NCI-H128 (cell line): Measurements from ENCODE around the gene RTN1.
"Not testable (repeated sequence)": the region's sequence is repeated elsewhere in the genome, so short reads cannot be mapped to it uniquely, and the experiment has no call there.

ENCODE experiments used
- DNase-seq: peaks from one replicate; lab custom pipeline; 2025; ENCODE audit not compliant: unreplicated experiment; lab: John Stamatoyannopoulos, UW

RTN1 gene

GRCh38 chr14:59705866-59706265 lies 164.7 kb downstream of the RTN1 start:
- no peak for DNase-seq

DNA sequence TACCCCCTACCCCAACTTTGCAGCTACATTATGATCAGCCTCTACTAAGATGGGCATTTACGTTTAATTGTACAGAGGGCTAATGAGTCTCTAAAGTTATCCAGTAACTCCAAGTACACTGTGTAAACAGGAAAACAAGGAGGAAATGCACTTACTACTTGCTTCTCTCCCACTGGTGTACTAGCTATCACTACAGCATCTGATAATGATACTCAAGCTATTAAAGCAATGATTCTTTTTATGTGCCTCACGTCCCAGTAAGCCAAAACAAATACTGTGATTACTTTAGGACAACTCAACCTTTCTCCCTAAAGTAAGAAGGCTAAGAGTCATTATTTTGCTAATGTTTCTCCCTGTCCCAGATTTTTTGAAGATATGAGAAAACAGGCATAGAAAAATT lies 165.3 kb downstream of the RTN1 start:
- no peak for DNase-seq

- DNase-seq = no peak
These were observed 166.4 kb downstream of the RTN1 start for GRCh38 chr14:59704054-59704645.

- no peak for DNase-seq
These were observed 171.1 kb downstream of the RTN1 start for GRCh38 chr14:59699442-59699841.

GRCh38 chr14:59698793-59699192 lies 171.8 kb downstream of the RTN1 start:
- no peak for DNase-seq

GRCh38 chr14:59695198-59695597 lies 175.4 kb downstream of the RTN1 start:
- DNase-seq = no peak

DNA sequence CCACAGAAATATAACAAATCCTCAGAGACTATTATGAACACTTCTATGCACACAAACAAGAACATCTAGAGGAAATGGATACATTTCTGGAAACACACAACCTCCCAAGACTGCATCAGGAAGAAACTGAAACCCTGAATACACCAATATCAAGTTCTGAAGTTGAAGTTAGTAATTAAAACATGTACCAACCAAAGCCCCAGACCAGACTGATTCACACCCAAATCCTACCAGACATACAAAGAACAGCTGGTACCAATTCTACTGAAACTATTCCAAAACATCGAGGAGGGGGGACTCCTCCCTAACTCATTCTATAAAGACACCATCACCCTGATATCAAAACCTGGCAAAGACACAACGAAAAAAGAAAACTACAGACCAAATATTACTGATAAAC lies 179.3 kb downstream of the RTN1 start:
- DNase-seq = no peak

DNA sequence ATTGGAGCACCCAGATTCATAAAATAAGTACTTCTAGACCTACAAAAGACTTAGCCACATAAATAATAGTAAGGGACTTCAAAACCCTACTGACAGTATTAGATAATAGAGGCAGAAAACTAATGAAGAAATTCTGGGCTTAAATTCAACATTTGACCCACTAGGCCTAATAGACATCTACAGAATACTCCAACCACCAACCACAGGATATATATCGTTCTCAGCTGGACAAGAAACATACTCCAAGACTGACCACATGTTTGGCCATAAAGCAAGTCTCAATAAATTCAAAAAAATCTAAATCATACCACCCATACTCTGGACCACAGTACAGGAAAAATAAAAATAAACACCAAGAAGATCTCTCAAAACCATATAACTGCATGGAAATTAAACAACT lies 180.2 kb downstream of the RTN1 start:
- no peak for DNase-seq

DNA sequence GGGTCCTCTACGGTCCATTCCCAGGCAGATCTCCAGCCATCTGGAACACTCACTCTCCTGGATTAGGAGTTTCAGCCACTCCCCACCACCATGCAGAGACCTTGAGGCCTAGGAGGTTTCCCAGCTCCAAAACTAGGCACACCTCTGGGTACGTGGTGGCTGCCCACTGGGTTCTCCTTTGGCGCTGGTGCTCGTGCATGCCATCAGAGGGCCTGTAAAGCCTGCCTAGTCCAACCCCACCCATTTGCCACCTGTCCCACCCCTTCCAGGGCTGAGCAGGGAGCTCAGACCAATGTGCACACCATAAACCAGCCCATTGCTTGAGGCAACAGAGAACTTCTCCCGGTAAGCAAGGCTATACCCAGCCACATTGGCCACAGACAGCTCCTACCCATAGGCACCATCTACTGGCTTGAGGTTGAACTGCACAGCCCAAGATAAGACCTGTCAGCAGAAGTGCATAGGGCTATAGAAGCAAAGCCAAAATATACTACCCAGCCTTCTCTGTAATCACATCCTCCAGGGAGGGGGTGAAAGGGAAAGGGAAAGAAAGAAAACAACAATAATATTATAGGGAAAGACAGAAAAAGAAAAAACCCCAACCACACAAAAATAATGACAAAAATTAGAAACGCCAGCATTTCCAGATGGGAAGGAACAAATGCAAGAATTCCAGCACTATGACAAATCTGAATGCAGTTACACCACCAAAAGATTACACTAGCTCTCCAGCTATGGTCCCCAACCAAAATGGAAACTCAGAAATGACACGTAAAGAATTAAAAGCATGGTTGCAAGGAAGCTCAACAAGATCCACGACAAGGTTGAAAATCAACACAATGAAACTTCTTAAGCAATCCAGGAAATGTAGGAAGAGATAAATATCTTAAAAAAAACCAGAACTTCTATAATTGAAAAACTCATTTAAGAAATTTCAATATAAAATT lies 182.1 kb downstream of the RTN1 start:
- DNase-seq = no peak

DNA sequence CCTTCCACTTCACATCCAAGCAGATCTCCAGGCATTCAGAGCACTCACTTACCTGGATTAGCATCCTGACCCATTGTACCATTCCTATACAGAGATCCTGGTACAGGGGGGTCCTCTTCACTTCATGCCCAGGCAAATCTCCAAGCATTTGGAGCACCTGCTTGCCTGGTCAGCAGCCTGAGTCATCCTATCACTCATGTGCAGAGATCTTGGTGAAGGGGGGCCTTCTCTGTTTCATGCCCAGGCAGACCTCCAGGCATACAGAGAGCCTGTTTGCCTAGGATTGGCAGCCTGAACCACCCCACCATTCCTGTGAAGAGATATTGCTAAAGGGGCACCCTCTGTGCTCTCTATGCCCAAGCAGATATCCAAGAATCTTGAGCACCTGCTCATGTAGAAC lies 182.9 kb downstream of the RTN1 start:
- DNase-seq = no peak

DNA sequence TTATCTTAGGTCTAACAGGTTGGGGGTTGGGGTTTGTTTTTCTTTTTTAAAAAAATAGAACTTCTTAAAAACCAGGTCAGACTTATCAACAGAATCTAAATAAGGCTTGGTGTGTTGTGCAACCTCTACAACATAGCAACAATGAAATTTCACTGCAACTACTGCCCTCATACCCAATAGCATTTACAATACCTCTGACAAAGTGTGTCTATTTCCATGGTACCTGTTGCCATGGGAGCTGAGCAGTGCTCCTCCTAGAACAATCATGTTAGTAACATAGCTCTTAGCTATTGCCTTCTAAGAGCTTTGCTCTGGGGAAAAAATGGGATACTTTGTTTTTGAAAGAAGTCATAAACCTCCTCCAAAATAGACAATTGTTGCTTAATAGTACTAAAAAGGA lies 190.7 kb downstream of the RTN1 start:
- DNase-seq = peak; percentile 60

- no peak for DNase-seq
These were observed 192.2 kb downstream of the RTN1 start for GRCh38 chr14:59678352-59678751.

DNA sequence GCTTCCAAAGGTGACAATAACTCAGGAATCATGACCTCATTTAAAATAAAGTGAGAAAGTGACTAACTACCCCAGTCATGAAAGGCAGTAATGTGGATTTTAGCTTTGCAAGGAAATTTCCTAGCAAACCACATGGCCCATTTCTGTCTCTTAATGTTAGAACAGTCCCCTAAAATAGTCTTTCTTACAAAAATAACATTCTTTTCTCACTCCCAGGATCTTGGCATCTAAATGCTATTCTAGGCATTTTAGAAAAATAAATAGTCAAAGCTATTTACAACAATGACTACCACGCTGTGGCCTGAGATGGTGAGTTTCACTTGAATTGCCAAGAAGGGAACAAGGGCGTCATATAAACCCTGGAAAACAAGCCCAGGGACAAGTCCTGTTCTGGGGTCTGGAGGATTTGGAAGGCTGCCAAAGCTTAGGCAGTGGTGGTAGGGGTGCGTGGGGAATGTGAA lies 192.8 kb downstream of the RTN1 start:
- no peak for DNase-seq

- DNase-seq = no peak
These were observed 195.2 kb downstream of the RTN1 start for GRCh38 chr14:59675394-59675793.

DNA sequence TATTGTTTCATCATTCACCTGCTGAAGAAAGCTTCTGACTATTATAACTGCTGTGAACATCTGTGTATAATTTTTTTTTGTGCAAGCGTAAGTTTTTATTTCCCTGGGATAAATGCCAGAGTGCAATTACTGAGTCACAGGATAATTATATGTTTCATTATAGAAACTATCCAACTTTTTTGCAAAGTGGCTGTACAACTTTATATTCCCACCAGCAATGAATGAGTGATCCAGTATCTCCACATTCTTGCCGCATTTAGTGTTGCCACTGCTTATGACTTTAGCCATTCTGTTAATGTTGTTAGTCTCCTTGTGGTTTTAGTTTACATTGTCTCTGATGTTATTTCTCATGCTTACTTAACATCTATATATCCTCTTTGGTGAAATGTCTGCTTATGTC lies 205.8 kb downstream of the RTN1 start:
- DNase-seq = no peak

DNA sequence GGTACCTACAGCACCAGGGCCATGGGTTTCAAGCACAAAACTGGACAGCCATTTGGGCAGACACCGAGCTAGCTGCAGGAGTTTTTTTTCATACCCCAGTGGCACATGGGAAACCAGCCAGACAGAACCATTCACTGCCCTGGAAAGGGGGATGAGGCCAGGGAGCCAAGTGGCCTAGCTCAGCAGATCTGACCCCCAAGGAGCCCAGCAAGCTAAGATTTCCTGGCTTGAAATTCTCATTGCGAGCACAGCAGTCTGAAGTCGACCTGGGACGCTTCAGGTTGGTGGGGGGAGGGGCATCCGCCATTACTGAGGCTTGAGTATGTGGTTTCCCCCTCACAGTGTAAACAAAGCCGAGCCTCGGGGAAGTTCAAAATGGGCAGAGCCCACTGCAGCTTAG lies 212.8 kb downstream of the RTN1 start:
- no peak for DNase-seq

GRCh38 chr14:59656473-59656872 lies 214.1 kb downstream of the RTN1 start:
- DNase-seq = no peak

- DNase-seq = not testable (repeated sequence)
These were observed 216.4 kb downstream of the RTN1 start for GRCh38 chr14:59654131-59654530.

DNA sequence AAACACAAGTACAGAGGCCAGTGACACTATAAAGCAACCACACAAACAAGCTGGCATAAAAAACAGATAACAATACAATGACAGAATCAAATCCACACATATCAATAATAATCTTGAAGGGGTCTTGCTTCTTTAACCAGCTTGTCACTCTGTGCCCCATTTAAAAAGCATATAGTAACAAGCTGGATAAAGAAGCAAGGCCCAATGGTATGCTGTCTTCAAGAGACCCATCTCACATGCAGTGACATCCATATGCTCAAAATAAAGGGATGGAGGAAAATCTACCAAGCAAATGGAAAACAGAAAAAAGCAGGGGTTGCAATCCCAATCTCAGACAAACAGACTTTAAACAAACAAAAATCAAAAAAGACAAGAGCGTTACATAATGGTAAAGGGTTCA lies 223.7 kb downstream of the RTN1 start:
- not testable (repeated sequence) for DNase-seq

GRCh38 chr14:59638885-59639284 lies 231.7 kb downstream of the RTN1 start:
- no peak for DNase-seq

GRCh38 chr14:59634617-59635016 lies 236.0 kb downstream of the RTN1 start:
- no peak for DNase-seq

- no peak for DNase-seq
These were observed 237.1 kb downstream of the RTN1 start for GRCh38 chr14:59633486-59633885.
